Stimulated activated naive CD8-positive, alpha-beta T cell treated with anti-CD3 and anti-CD28 coated beads, Interleukin-15, Interleukin-2, amounts not matched to agents 100 ng/mL and 50 ng/mL, for 24 hours (primary cell): ENCODE measurements around the gene KRT9.
"Not testable (repeated sequence)": the region's sequence is repeated elsewhere in the genome, so short reads cannot be mapped to it uniquely, and the experiment has no call there.

Experiments used
- H3K27ac Mint-ChIP-seq: one replicate; pipeline ENCODE4 v1.8.0; 2021; ENCODE audit warnings: mild to moderate bottlenecking, mixed read lengths
- H3K27me3 Mint-ChIP-seq: one replicate; pipeline ENCODE4 v1.8.0; 2021; ENCODE audit warnings: mixed read lengths
- H3K36me3 Mint-ChIP-seq: one replicate; pipeline ENCODE4 v1.8.0; 2021; ENCODE audit warnings: low read depth, mixed read lengths
- H3K4me1 Mint-ChIP-seq: one replicate; pipeline ENCODE4 v1.8.0; 2021; ENCODE audit warnings: low read depth, mixed read lengths
- H3K4me3 Mint-ChIP-seq: one replicate; pipeline ENCODE4 v1.8.0; 2021; ENCODE audit warnings: mild to moderate bottlenecking, mixed read lengths
- H3K9me3 Mint-ChIP-seq: one replicate; pipeline ENCODE4 v1.8.0; 2021; ENCODE audit warnings: mixed read lengths

KRT9 gene

DNA sequence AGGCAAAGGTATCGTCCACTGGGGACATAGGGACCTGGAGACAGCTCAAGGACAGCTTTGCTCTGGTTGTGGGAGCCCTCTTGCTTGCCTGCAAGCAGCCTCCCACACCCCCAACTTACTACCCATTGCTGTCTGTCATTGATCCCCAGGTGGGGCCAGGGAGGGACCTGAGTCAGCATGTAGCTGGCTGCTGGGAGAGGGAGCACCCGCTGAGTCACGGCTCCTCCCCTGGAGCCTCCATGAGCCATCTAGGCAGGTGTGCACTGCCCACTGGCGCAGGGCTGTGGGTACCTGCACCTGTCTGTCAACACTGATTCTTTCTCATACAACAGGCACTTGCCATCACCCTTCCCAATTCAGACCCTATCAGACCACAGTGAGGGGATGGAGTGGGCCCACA lies 4.9 kb upstream of the KRT9 start:
- H3K27ac Mint-ChIP-seq, H3K4me1 Mint-ChIP-seq, H3K36me3 Mint-ChIP-seq, H3K4me3 Mint-ChIP-seq, H3K9me3 Mint-ChIP-seq: not testable (repeated sequence)
- peaks cover 58% of the 10 kb centered on the region for H3K27me3 Mint-ChIP-seq

DNA sequence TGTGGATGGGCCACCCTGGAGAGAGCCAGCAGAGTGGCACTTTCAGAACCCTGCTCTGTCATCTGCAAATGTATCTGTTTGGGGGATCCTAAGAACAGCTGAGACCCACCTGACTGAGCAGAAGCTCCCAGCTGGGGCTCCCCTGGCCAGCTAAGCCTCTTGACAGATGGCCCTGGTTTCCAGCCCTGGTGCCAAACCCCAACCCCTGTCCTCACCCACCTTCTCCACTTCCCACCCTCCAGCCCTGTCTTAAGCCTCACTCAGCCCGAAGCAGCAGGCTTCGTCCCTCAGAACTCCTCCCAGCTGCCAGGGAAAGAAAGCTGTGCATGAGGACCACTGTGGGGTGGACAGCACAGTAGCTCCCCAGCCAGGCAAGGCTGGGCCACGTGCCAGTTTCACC lies 3.5 kb upstream of the KRT9 start:
- H3K4me3 Mint-ChIP-seq = no peak overlapping the region
- H3K27me3 Mint-ChIP-seq = peaks cover 52% of the 10 kb centered on the region
- no peaks in the 10 kb centered on the region for H3K36me3 Mint-ChIP-seq
- H3K9me3 Mint-ChIP-seq = no peaks in the 10 kb centered on the region
- no peak overlapping the region for H3K27ac Mint-ChIP-seq
- no peaks in the 10 kb centered on the region for H3K4me1 Mint-ChIP-seq

DNA sequence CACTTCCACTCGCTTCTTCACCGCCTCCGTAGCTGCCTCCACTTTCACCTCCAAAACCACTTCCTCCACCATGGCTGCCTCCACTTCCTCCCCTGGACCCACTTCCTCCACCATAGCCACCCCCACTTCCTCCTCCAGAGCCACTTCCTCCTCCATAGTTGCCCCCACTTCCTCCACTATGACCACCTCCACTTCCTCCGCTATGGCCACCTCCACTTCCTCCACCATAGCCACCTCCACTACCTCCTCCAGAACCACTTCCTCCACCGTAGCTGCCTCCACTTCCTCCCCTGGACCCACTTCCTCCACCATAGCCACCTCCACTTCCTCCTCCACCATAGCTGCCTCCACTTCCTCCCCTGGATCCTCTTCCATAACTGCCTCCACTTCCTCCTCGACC lies 4.5 kb downstream of the KRT9 start:
- Mint-ChIP-seq H3K27ac (peak overlapping the region; percentile 71), H3K4me3 (no peak overlapping the region), H3K9me3 (peaks cover 10% of the 10 kb centered on the region), H3K4me1 (peaks cover 9% of the 10 kb centered on the region), H3K36me3 (no peaks in the 10 kb centered on the region), H3K27me3 (peaks cover 27% of the 10 kb centered on the region)

DNA sequence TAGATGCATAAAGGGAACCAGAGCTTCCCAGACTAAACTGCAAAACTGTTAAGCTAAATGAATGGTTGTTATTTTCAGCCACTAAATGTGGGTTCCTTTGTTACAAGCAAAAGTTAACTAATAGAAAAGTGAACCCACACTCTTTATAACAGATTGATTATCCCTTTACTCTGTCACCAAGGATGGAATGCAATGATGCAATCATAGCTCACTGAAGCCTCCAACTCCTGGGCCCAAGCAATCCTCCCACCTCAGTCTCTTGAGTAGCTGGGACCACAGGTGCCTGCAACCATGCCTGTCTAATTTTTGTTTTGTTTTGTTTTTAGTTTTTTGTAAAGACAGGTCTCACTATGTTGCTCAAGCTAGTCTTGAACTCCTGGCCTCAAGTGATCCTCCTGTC lies 6.5 kb downstream of the KRT9 start:
- Mint-ChIP-seq H3K4me1 (peaks cover 9% of the 10 kb centered on the region), H3K36me3 (no peaks in the 10 kb centered on the region), H3K27ac (no peak overlapping the region), H3K9me3 (peaks cover 10% of the 10 kb centered on the region), H3K27me3 (peaks cover 37% of the 10 kb centered on the region), H3K4me3 (no peak overlapping the region)

DNA sequence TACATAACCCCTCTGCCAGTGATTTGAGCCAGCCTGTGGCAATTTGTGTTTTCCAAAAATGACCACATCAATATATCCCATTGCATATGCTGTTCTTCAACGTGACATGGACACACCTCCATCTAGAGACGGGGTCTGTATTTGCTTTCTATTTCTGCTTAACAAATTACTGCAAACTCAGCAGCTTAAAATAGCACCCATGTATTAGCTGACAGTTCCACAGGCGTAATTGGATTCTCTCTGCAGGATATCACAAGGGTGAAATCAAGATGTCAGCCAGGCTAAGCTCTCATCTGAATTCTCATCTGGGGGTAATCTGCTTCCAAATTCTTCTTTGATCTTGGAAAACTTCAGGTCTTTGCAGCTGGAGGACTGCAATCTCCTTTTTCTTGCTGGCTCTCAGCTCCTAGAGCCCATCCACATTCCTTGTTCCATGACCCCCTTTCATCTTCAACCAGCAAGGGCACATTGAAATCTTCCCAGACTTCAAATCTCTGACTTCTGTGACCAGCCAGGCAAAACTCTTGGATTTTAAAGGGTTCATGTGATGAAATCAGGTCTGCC lies 8.2 kb downstream of the KRT9 start:
- H3K36me3 Mint-ChIP-seq = no peaks in the 10 kb centered on the region
- no peak overlapping the region for H3K4me3 Mint-ChIP-seq

DNA sequence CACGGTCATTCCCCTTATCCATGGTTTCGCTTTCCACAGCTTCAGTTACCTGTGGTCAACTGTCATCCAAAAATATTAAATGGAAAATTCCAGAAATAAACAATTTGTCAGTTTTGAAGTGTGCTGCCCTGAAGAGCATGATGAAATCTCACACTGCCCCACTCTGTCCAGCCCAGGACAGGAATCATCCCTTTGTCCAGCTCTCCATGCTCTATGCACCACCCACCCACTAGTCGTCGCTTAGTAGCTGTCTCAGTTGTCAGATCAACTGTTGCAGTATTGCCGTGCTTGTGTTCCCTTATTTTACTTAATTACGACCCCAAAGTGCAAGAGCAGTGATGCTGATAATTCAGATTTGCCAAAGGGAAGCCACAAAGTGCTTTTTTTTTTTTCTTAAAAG lies 10.3 kb downstream of the KRT9 start:
- Mint-ChIP-seq H3K4me1 (no peaks in the 10 kb centered on the region), H3K36me3 (no peaks in the 10 kb centered on the region)

More for the DNA sequence above, 8.2 kb downstream of the KRT9 start:
- Mint-ChIP-seq H3K4me1 (peaks cover 9% of the 10 kb centered on the region), H3K27ac (no peak overlapping the region), H3K9me3 (peaks cover 10% of the 10 kb centered on the region), H3K27me3 (peaks cover 43% of the 10 kb centered on the region)

DNA sequence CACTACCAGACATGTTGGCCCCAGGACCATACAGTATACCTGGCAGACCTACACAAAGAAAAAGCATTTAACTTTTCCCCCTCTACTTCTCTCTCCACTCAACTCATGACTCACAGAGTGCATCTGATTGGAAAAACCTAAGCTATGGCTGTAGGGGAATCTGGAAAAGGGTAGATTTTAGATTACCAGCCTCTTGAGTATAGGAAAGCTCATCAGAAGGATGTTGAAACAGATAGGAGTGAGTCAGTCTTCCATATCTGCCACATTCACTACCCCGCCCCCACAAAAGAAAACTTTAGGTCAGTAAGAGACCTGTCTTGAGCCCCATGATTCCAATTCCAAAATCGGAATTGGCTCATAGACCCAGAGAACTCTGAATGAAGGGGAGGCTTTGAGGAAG lies 12.3 kb downstream of the KRT9 start:
- Mint-ChIP-seq H3K27me3 (peaks cover 67% of the 10 kb centered on the region), H3K4me1 (no peaks in the 10 kb centered on the region)

More for the DNA sequence above, 10.3 kb downstream of the KRT9 start:
- Mint-ChIP-seq H3K9me3 (no peaks in the 10 kb centered on the region), H3K27me3 (peaks cover 59% of the 10 kb centered on the region), H3K4me3 (no peak overlapping the region), H3K27ac (no peak overlapping the region)

DNA sequence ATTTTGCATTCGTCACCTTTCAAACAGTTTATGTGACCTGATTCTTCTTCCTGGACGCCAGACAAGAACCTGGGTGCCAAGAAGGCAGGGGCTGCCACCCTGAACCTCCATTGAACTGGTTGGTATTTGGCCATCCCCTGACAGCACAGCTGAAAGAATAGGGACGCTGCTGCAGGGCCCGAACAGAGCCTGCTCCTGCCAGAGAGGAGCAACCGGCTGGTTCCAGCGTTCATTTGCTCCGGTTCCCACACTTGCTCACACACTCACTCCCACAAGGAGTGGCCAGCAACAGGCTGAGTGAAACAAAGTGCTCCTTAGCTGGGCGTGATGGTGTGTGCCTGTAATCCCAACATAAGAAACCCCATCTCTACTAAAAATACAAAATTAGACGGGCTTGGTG lies 14.9 kb downstream of the KRT9 start:
- no peak overlapping the region for H3K27ac Mint-ChIP-seq
- H3K36me3 Mint-ChIP-seq = no peaks in the 10 kb centered on the region
- H3K9me3 Mint-ChIP-seq = no peaks in the 10 kb centered on the region
- H3K4me3 Mint-ChIP-seq = no peak overlapping the region
- H3K4me1 Mint-ChIP-seq = no peaks in the 10 kb centered on the region
- peaks cover 63% of the 10 kb centered on the region for H3K27me3 Mint-ChIP-seq

More for the DNA sequence above, 12.3 kb downstream of the KRT9 start:
- H3K4me3 Mint-ChIP-seq = no peak overlapping the region
- H3K36me3 Mint-ChIP-seq = no peaks in the 10 kb centered on the region
- H3K9me3 Mint-ChIP-seq = no peaks in the 10 kb centered on the region
- H3K27ac Mint-ChIP-seq = no peak overlapping the region

DNA sequence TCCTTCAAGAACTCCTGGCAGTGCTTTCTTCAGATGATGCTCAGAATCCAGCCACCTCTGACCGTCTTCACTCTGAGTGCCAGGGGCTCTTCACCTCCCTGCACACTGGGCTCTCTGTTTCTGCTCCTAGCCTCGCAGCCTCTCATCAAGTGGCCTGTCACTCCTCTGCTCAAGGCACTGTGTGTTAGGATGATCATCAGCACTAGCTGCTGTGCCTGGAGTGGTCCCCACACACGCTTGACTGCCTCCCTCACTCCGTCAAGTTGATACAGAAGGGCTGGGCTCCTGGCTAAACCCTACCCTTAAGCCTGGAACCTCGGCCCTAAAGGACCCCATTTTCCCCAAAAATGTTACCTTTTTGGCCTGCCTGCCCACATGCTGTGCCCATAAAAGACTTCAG lies 15.6 kb downstream of the KRT9 start:
- no peak overlapping the region for H3K27ac Mint-ChIP-seq
- no peaks in the 10 kb centered on the region for H3K4me1 Mint-ChIP-seq
- no peaks in the 10 kb centered on the region for H3K9me3 Mint-ChIP-seq
- H3K4me3 Mint-ChIP-seq = no peak overlapping the region
- peaks cover 57% of the 10 kb centered on the region for H3K27me3 Mint-ChIP-seq
- no peaks in the 10 kb centered on the region for H3K36me3 Mint-ChIP-seq

DNA sequence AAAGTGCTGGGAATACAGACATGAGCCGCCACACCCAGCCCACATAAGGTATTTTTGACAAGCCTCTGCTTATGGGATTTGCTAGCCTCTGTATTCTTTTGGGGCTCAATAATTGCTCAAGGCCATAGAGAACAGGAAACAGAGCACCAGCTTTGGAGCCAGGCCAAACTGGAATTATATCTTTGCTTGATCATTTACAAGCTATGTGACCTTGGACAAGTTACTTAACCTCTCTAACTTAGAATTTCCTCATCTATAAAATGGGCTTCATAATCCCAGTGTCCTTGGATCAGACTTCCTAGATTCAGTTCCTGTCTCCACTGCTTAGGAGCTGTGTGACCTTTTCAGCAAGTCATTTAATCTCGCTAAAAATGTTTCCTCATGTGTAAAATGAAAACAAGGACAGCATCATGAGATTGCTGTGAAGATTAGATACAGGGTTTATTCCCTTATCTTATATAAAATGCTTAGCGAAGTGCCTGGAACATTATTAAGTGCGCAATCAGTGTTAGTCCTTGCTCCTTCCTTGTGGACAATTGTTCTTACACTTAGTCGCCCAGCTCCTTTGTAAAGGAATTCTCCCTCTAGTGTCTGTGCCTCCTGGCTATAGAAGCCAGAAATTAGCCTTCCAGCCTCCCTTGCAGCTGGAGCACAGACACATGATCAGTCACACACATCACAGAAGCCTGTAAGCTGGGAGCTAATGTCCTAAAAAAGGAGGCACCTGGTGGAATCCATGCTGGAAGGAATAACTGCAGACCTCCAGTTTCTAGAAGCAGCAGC lies 16.6 kb downstream of the KRT9 start:
- Mint-ChIP-seq H3K27ac (no peak overlapping the region), H3K4me3 (no peak overlapping the region), H3K4me1 (no peaks in the 10 kb centered on the region), H3K27me3 (peaks cover 49% of the 10 kb centered on the region), H3K9me3 (no peaks in the 10 kb centered on the region), H3K36me3 (no peaks in the 10 kb centered on the region)

DNA sequence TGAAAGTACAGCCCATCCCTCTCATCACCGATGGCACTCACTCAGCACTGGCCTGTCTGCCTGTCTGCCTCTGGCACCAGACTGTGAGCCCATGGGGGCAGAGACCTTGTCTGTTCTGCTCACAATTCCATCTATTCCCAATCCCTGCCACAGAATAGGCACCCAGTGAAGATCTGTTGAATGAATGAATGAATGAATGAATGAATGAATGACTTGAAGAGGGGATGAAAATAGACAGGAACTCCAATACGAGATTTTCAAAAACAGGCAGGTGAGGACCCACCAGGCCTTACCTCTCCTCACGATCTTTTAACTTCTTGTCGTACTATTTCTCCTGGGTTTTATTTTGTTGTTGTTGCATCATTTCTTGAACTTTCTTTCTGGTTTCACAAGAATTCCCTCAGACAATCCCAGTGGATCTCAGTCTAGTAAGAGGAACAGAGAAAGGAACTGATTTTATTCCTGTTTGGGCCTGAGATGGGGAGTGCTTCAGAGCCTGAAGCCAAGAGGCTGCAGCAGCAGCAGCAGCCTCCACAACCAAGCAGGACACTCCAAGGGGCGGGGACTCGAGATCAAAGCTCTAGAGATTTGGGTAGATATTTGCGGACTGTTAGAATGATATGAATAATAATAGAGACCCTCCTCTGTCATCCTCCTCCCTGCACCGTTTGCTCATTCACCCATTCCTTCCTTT lies 17.7 kb downstream of the KRT9 start:
- Mint-ChIP-seq H3K27ac (no peak overlapping the region), H3K36me3 (no peaks in the 10 kb centered on the region), H3K9me3 (no peaks in the 10 kb centered on the region), H3K27me3 (peaks cover 38% of the 10 kb centered on the region), H3K4me1 (peaks cover 6% of the 10 kb centered on the region), H3K4me3 (no peak overlapping the region)

DNA sequence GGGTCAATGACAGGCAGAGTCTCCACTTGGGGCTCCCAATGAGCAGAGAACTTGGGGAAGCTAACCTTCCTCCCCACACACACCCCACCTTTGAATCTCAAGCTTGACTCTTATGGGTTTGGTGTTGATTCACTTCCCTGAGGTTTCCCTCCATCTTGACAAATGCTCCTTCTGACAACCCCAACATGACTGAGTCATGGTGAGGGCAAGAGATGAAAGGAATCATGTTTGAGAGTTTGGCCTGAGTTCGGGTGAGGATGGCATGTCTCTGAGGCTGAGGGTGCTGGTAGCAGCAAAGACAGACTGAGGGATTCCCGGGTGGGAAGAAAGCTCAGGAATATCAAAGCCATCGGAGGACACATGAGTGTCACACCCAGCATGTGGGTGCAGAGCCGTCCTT lies 18.7 kb downstream of the KRT9 start:
- Mint-ChIP-seq H3K4me1 (peaks cover 16% of the 10 kb centered on the region), H3K4me3 (no peak overlapping the region), H3K27ac (no peak overlapping the region), H3K27me3 (peaks cover 31% of the 10 kb centered on the region), H3K36me3 (no peaks in the 10 kb centered on the region), H3K9me3 (no peaks in the 10 kb centered on the region)

DNA sequence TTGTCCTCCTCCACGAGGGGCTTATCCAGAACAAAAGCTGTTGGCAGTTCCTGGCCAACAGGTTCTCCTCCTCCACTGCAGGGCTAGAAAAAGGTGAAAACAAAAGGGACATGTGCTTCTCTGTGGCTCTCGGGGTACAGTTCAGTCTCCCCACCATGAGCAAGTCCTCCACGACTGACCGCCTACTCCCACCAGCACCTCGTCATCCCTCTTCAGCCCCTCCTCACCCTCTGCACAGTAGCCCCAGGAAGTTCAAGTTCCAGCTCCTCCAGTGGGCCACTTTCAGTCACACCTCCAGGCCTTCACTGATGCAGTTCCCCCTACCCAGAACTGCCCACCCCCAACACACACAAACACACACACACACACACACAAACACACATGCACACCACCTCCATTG lies 19.4 kb downstream of the KRT9 start:
- Mint-ChIP-seq H3K36me3 (no peaks in the 10 kb centered on the region), H3K4me1 (peaks cover 23% of the 10 kb centered on the region), H3K9me3 (no peaks in the 10 kb centered on the region), H3K27ac (no peak overlapping the region), H3K27me3 (peaks cover 25% of the 10 kb centered on the region), H3K4me3 (no peak overlapping the region)

DNA sequence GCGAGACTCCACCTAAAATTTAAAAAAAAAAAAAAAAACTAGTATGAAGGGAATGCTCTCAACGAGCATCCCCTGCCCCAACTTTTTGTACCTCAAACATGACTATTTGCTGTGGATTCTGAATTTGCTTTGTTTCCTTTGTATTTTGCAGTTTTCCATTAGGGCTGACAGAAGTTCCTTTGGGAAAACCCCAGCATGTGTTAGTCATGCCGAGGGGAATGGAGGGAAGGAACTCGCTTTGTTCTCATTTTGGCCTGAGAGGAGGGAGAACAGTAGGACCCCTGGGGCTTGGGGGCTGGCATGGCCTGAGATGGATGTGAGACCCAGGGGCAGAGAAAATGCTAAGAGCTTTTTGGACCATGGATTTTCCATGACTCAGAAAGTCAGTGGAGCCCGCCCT lies 20.5 kb downstream of the KRT9 start:
- H3K4me1 Mint-ChIP-seq = peaks cover 23% of the 10 kb centered on the region
- no peak overlapping the region for H3K4me3 Mint-ChIP-seq
- peaks cover 5% of the 10 kb centered on the region for H3K9me3 Mint-ChIP-seq
- peaks cover 25% of the 10 kb centered on the region for H3K27me3 Mint-ChIP-seq
- H3K27ac Mint-ChIP-seq = no peak overlapping the region
- peaks cover 7% of the 10 kb centered on the region for H3K36me3 Mint-ChIP-seq

DNA sequence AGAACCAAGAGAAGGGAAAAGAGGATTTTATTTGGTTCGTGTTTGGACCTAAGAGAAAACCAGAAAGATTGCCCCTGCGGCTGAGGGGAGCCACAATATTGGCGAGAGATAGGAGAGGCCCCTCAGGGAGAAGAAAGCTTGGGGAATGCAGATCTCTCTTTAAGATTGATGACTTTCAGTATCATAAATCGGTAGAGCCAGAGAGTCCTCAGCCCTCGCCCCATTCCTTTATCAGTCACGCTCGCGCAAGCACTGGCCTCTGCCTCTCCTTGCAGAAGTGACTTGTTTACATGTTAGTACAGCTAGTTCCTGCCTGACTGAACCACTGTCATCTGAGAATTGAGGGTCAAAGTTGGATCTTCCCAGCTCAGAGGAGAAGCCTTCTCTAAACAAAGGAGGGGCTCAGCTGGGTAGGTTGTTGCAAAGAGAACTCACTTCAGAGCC lies 22.2 kb downstream of the KRT9 start:
- H3K4me3 Mint-ChIP-seq = no peak overlapping the region
- peaks cover 22% of the 10 kb centered on the region for H3K27me3 Mint-ChIP-seq
- no peak overlapping the region for H3K27ac Mint-ChIP-seq
- H3K4me1 Mint-ChIP-seq = peaks cover 23% of the 10 kb centered on the region
- H3K9me3 Mint-ChIP-seq = peaks cover 5% of the 10 kb centered on the region
- H3K36me3 Mint-ChIP-seq = peaks cover 7% of the 10 kb centered on the region
